Measurements from ENCODE around the gene FKBP4.

Gene FKBP4

GRCh38 chr12:2813214-2814185, 18.7 kb downstream of the FKBP4 start:
- DNase-seq (ENCODE audit: low read depth): peak; percentile 39

GRCh38 chr12:2819810-2820209, 25.0 kb downstream of the FKBP4 start:
- DNase-seq (ENCODE audit: low read depth): no peak

GRCh38 chr12:2820432-2820831, 25.7 kb downstream of the FKBP4 start:
- DNase-seq (ENCODE audit: low read depth): no peak

- no peak for DNase-seq (ENCODE audit: low read depth)
Measured at GRCh38 chr12:2823483-2823882, 28.7 kb downstream of the FKBP4 start.

- no peak for DNase-seq (ENCODE audit: low read depth)
Measured at GRCh38 chr12:2824541-2824940, 29.8 kb downstream of the FKBP4 start.

- no peak for DNase-seq (ENCODE audit: low read depth)
Measured at GRCh38 chr12:2825132-2825531, 30.4 kb downstream of the FKBP4 start.

GRCh38 chr12:2826036-2826435, 31.3 kb downstream of the FKBP4 start:
- DNase-seq (ENCODE audit: low read depth): no peak

- DNase-seq (ENCODE audit: low read depth): no peak
Measured at GRCh38 chr12:2826721-2827515, 32.1 kb downstream of the FKBP4 start.

GRCh38 chr12:2829275-2829674, 34.5 kb downstream of the FKBP4 start:
- DNase-seq (ENCODE audit: low read depth): no peak

GRCh38 chr12:2832550-2833127, 37.9 kb downstream of the FKBP4 start:
- DNase-seq (ENCODE audit: low read depth): no peak

- DNase-seq (ENCODE audit: low read depth): no peak
Measured at GRCh38 chr12:2833327-2833726, 38.6 kb downstream of the FKBP4 start.

- no peak for DNase-seq (ENCODE audit: low read depth)
Measured at GRCh38 chr12:2833810-2834209, 39.0 kb downstream of the FKBP4 start.

GRCh38 chr12:2834581-2835491, 40.1 kb downstream of the FKBP4 start, which contains the start of gene NRIP2:
Gene NRIP2 (minus strand): TSS chr12:2835035. CDS start chr12:2834983, 52 bp downstream.
- no peak for DNase-seq (ENCODE audit: low read depth)

GRCh38 chr12:2835691-2836403, 41.1 kb downstream of the FKBP4 start:
- DNase-seq (ENCODE audit: low read depth): no peak

- no peak for DNase-seq (ENCODE audit: low read depth)
Measured at GRCh38 chr12:2836574-2836973, 41.8 kb downstream of the FKBP4 start.

GRCh38 chr12:2841056-2841650, 46.4 kb downstream of the FKBP4 start:
- no peak for DNase-seq (ENCODE audit: low read depth)

GRCh38 chr12:2842948-2843347, 48.2 kb downstream of the FKBP4 start:
- no peak for DNase-seq (ENCODE audit: low read depth)

GRCh38 chr12:2844786-2845185, 50.0 kb downstream of the FKBP4 start:
- no peak for DNase-seq (ENCODE audit: low read depth)

- no peak for DNase-seq (ENCODE audit: low read depth)
Measured at GRCh38 chr12:2845280-2845679, 50.5 kb downstream of the FKBP4 start.

GRCh38 chr12:2851931-2852330, 57.2 kb downstream of the FKBP4 start:
- no peak for DNase-seq (ENCODE audit: low read depth)
